Smooth muscle cell (in vitro differentiated cells): Measurements from ENCODE around the gene LRP8. TPM values are rescaled to one million over a fixed set of nuclear protein-coding genes. Genes with fewer than 3 reads are reported as not detected.

Experiments
- DNase-seq: peaks from one replicate; lab custom pipeline; 2025; ENCODE audit not compliant: unreplicated experiment; lab: John Stamatoyannopoulos, UW
- H2AFZ ChIP-seq: fragments of 200-600 bp; sonication (generic); 2 replicates; pipeline ENCODE4 v1.6.0; 2016; ENCODE audit warnings: antibody characterized with exemption, low read depth, mild to moderate bottlenecking
- H3F3A ChIP-seq: fragments of 200-600 bp; sonication (generic); 2 replicates; pipeline ENCODE4 v1.6.0; 2017; ENCODE audit warnings: antibody characterized with exemption, low read depth
- H3K27ac ChIP-seq: fragments of 200-600 bp; sonication (generic); 2 replicates; pipeline ENCODE4 v1.5.1; 2016; ENCODE audit warnings: low read depth, mild to moderate bottlenecking
- H3K27me3 ChIP-seq: fragments of 200-600 bp; sonication (generic); 2 replicates; pipeline ENCODE4 v1.6.1; 2016; ENCODE audit warnings: low read depth, mild to moderate bottlenecking
- H3K36me3 ChIP-seq: fragments of 200-600 bp; sonication (generic); 2 replicates; pipeline ENCODE4 v1.5.1; 2016; ENCODE audit warnings: low read depth
- H3K4me1 ChIP-seq: fragments of 200-600 bp; sonication (generic); 2 replicates; pipeline ENCODE4 v1.5.1; 2016; ENCODE audit warnings: low read depth
- H3K4me2 ChIP-seq: fragments of 200-600 bp; sonication (generic); 2 replicates; pipeline ENCODE4 v1.6.0; 2016; ENCODE audit warnings: mild to moderate bottlenecking
- H3K4me3 ChIP-seq: fragments of 200-600 bp; sonication (generic); 2 replicates; pipeline ENCODE4 v1.5.1; 2016; ENCODE audit warnings: mild to moderate bottlenecking
- H3K79me2 ChIP-seq: fragments of 200-600 bp; sonication (generic); 2 replicates; pipeline ENCODE4 v1.6.0; 2016; ENCODE audit warnings: low read depth, mild to moderate bottlenecking
- H3K9ac ChIP-seq: fragments of 200-600 bp; sonication (generic); 2 replicates; pipeline ENCODE4 v1.6.0; 2016; ENCODE audit warnings: low read depth
- H3K9me3 ChIP-seq: fragments of 200-600 bp; sonication (generic); replicated peaks from 2 replicates; pipeline ENCODE4 v1.5.1; 2016; ENCODE audit warnings: low read depth
- H4K20me1 ChIP-seq: fragments of 200-600 bp; sonication (generic); 2 replicates; pipeline ENCODE4 v1.6.0; 2016; ENCODE audit warnings: low read depth
- WGBS: methylation state at CpG from one replicate; pipeline ENCODE4 v1.1.7; 2016; ENCODE audit warnings: low lambda C conversion rate; 5-methylcytosine and 5-hydroxymethylcytosine counted together
- polyA plus RNA-seq: library from polyadenylated mRNA; unstranded; fragments of >200 nt; fragmentation: Nextera tagmentation; extraction: Ambion mirVana; gene quantifications from 2 replicates; pipeline ENCODE4 v1.2.1, GENCODE V29; 2016
- total RNA-seq: library from RNA; depleted of rRNA; stranded (reverse); fragments of >200 nt; gene quantifications from 2 replicates; pipeline ENCODE4 v1.2.3, GENCODE V29; 2014
- TF ChIP-seq, protein P1 (sequence below): fragments of 200-600 bp; sonication (generic); IDR thresholded peaks from 2 replicates; pipeline ENCODE4 v1.5.1; 2017; ENCODE audit warnings: borderline replicate concordance, mild to moderate bottlenecking, antibody characterized with exemption; ENCODE audit not compliant: insufficient read depth, poor library complexity, severe bottlenecking

LRP8 gene
- total and polyA plus RNA-seq, 2 experiments from 2014 or later: 5.6 to 8.1 TPM

DNA sequence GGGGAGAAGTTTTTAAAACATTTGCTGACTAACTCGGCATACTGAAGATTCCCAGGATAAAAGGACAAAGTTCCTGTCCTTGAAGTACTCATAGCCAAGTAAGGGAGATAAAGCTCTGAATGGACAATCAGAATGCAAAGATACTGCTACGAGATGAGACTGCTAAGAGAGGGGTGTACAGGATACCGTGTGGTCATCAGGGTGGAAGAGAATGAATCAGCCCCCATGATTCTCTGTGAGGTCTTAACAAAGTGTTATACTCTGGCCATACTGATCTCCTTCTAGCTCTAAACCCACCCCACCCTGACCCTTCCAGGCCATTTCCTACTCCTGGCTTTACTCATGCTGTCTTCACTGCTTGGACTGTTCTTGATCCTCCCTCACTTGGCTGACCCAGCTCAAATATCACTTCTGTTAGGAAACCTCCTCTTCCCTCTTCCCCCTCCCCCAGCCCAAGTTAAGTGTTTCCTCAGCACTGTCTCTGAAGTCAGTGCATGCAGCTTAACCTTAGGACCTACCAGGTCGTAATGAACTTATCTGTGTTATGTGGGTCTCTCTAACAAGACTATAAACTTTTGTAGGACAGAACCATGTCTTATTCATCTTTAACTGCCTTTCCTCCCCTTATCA, 73.7 kb downstream of the LRP8 start:
- no peaks in the 10 kb centered on the region for H3K27me3 ChIP-seq
- H3K4me2 ChIP-seq: no peak overlapping the region
- no peaks in the 10 kb centered on the region for H3K9me3 ChIP-seq
- H4K20me1 ChIP-seq: no peaks in the 10 kb centered on the region
- H3F3A ChIP-seq: no peaks in the 10 kb centered on the region
- no peaks in the 10 kb centered on the region for H3K79me2 ChIP-seq
- WGBS: 29% methylated on average over 4 of the region's 4 CpGs
- H2AFZ ChIP-seq: no peak overlapping the region
- H3K9ac ChIP-seq: no peak overlapping the region
- TF ChIP-seq, protein P1, sequence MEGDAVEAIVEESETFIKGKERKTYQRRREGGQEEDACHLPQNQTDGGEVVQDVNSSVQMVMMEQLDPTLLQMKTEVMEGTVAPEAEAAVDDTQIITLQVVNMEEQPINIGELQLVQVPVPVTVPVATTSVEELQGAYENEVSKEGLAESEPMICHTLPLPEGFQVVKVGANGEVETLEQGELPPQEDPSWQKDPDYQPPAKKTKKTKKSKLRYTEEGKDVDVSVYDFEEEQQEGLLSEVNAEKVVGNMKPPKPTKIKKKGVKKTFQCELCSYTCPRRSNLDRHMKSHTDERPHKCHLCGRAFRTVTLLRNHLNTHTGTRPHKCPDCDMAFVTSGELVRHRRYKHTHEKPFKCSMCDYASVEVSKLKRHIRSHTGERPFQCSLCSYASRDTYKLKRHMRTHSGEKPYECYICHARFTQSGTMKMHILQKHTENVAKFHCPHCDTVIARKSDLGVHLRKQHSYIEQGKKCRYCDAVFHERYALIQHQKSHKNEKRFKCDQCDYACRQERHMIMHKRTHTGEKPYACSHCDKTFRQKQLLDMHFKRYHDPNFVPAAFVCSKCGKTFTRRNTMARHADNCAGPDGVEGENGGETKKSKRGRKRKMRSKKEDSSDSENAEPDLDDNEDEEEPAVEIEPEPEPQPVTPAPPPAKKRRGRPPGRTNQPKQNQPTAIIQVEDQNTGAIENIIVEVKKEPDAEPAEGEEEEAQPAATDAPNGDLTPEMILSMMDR: no peak
- no peaks in the 10 kb centered on the region for H3K36me3 ChIP-seq
- no peak overlapping the region for H3K4me3 ChIP-seq
- H3K27ac ChIP-seq: no peak overlapping the region
- no peaks in the 10 kb centered on the region for H3K4me1 ChIP-seq
- DNase-seq: no peak

DNA sequence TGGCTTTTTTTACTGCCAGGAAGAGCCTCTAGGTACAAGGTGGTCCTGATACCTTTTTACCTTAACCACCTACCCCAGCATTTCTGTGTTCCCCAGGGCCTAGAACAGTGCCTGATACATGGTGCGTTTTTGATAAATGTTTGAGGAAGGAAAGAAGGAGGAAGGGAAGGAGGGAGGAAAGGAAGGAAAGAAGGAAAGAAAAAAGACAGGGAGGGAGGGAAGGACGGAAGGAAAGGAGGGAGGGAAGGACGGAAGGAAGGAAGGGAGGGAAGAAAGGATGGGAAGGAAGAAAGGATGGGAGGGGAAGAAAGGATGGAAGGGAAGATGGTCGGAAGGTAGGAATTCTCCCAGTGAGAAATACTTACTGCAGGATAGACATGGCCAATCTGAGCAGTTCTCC, 77.5 kb downstream of the LRP8 start:
- Histone ChIP-seq H3K27me3 (no peaks in the 10 kb centered on the region), H2AFZ (no peak overlapping the region), H3K79me2 (no peaks in the 10 kb centered on the region), H3F3A (no peaks in the 10 kb centered on the region), H3K4me2 (no peak overlapping the region), H3K4me1 (no peaks in the 10 kb centered on the region), H3K4me3 (no peak overlapping the region), H3K9me3 (no peaks in the 10 kb centered on the region), H3K9ac (no peak overlapping the region), H3K27ac (no peak overlapping the region), H3K36me3 (no peaks in the 10 kb centered on the region), H4K20me1 (no peaks in the 10 kb centered on the region)
- WGBS: 93% methylated on average over 4 of the region's 4 CpGs
- TF ChIP-seq, protein P1: no peak
- no peak for DNase-seq

DNA sequence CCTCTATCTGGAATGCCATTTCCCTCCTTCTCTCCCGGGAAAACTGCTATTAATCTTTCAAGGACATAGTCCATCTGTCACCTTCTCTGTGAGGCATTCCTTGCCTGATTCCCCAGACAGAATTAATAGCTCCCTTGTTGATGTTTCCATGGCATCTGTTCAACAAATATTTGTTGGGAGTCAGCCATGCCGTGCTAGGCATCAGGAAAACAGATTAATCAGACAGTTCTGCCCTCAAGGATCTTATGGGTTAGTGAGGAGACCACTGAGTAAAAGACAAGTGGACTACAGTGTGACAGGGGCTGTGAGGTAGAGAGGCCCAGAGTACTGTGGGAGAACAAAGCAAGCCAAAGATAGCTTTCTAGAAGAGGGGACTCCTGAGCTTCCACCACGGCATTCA, 78.2 kb downstream of the LRP8 start:
- Histone ChIP-seq H3K36me3 (no peaks in the 10 kb centered on the region), H4K20me1 (no peaks in the 10 kb centered on the region), H3K9me3 (no peaks in the 10 kb centered on the region), H3K27ac (no peak overlapping the region), H2AFZ (no peak overlapping the region), H3K27me3 (no peaks in the 10 kb centered on the region), H3K9ac (no peak overlapping the region), H3F3A (no peaks in the 10 kb centered on the region), H3K4me2 (no peak overlapping the region), H3K4me3 (no peak overlapping the region), H3K4me1 (no peaks in the 10 kb centered on the region), H3K79me2 (no peaks in the 10 kb centered on the region)
- 89% methylated on average over 3 of the region's 3 CpGs for WGBS
- DNase-seq: no peak
- TF ChIP-seq, protein P1: no peak
